HCT116 (cell line): ENCODE data around the gene BBC3. TPM values are rescaled to one million over a fixed set of nuclear protein-coding genes. Genes with fewer than 3 reads are reported as not detected.

Experiments
- ATAC-seq: fragments of 200-7000 bp; cut with Tn5 transposase; 2 replicates; pipeline ENCODE4 v1.9.1; 2020; ENCODE audit warnings: mild to moderate bottlenecking, moderate library complexity
- BruUV-seq: library from RNA; stranded (reverse); fragments of 400-500 nt; replicated peaks from 2 replicates; lab custom pipeline; 2021; lab: Mats Ljungman, UMichigan
- CTCF ChIA-PET: fragments of 300-600 bp; sonication (Branson Sonifier 250); formaldehyde crosslinking; loops from one replicate; lab custom pipeline; 2021; ENCODE audit warnings: antibody characterized with exemption; lab: Charles Lee
- POLR2A ChIA-PET: fragments of 300-600, 350-600 bp; sonication (Branson Sonifier 250); formaldehyde crosslinking; loops from one replicate; lab custom pipeline; 2021; ENCODE audit warnings: antibody characterized with exemption; lab: Charles Lee
- RAD21 ChIA-PET, 2 experiments: fragments of 300-600 bp; sonication (Branson Sonifier 250); formaldehyde crosslinking; loops; one replicate each; lab custom pipeline; 2023; ENCODE audit warnings: low total read pairs in 2 of 2; ENCODE audit not compliant: uncharacterized antibody in 2 of 2, unreplicated experiment in 2 of 2, low non-redundant PET in 1 of 2; lab: Charles Lee
- DNase-seq: peaks from one replicate; pipeline ENCODE4 v3.0.0-alpha.2; 2010; ENCODE audit warnings: low read depth, low spot score
- H2AFZ ChIP-seq: fragments of 200-600 bp; shearing (Covaris generic), sonication (generic); 2 replicates; pipeline ENCODE4 v1.6.1; 2017; ENCODE audit warnings: low read depth, mixed run types, mixed read lengths, antibody characterized with exemption, low read length; ENCODE audit not compliant: poor library complexity, severe bottlenecking
- H3K27ac ChIP-seq: 2 replicates; pipeline ENCODE4 v1.5.1; 2012; ENCODE audit warnings: low read depth, low read length
- H3K27me3 ChIP-seq: fragments of 200-600 bp; sonication (generic); 2 replicates; pipeline ENCODE4 v1.6.1; 2016; ENCODE audit warnings: mixed run types, low read length, mixed read lengths; ENCODE audit not compliant: insufficient read depth
- H3K36me3 ChIP-seq, 2 experiments: fragments of 200-500 bp in 1 of 2; fragments of 200-600 bp in 1 of 2; sonication (Bioruptor generic) in 1 of 2; sonication (generic) in 1 of 2; 2 replicates each; pipeline versions ENCODE4 v1.5.1 to v1.6.1; 2014 to 2016; ENCODE audit warnings: low read length in 2 of 2, inconsistent platforms in 1 of 2, mixed read lengths in 1 of 2, mixed run types in 1 of 2; ENCODE audit not compliant: insufficient read depth in 2 of 2, control insufficient read depth in 1 of 2
- H3K4me1 ChIP-seq, 2 experiments: fragments of 200-600 bp in 1 of 2; sonication (generic) in 1 of 2; 2 replicates each; pipeline versions ENCODE4 v1.5.1 to v1.6.1; 2012 to 2017; ENCODE audit warnings: low read length in 2 of 2, inconsistent platforms in 1 of 2, mild to moderate bottlenecking in 1 of 2, mixed read lengths in 1 of 2, mixed run types in 1 of 2, moderate library complexity in 1 of 2; ENCODE audit not compliant: insufficient read depth in 2 of 2, control insufficient read depth in 1 of 2
- H3K4me2 ChIP-seq: fragments of 200-600 bp; sonication (generic); 2 replicates; pipeline ENCODE4 v1.6.1; 2017; ENCODE audit warnings: mixed run types, low read length, mixed read lengths
- H3K4me3 ChIP-seq, 2 experiments: fragments of 200-600 bp in 1 of 2; sonication (generic) in 1 of 2; replicated peaks in 1 of 2; 2 replicates each; pipeline ENCODE4 v1.5.1; 2011 to 2016; ENCODE audit warnings: low read length in 2 of 2, control low read depth in 1 of 2, low read depth in 1 of 2, mild to moderate bottlenecking in 1 of 2, mixed read lengths in 1 of 2, mixed run types in 1 of 2
- H3K79me2 ChIP-seq: fragments of 200-600 bp; sonication (generic); 2 replicates; pipeline ENCODE4 v1.6.1; 2017; ENCODE audit warnings: mild to moderate bottlenecking, mixed run types, low read length, moderate library complexity, mixed read lengths; ENCODE audit not compliant: insufficient read depth
- H3K9ac ChIP-seq: fragments of 200-600 bp; sonication (generic); 2 replicates; pipeline ENCODE4 v1.6.1; 2016; ENCODE audit warnings: low read length, mixed read lengths
- H3K9me2 ChIP-seq: fragments of 200-600 bp; sonication (generic), shearing (Covaris generic); 2 replicates; pipeline ENCODE4 v1.6.1; 2017; ENCODE audit warnings: mixed run types, mild to moderate bottlenecking, moderate library complexity; ENCODE audit not compliant: insufficient read depth
- H3K9me3 ChIP-seq, 2 experiments: fragments of 200-500 bp in 1 of 2; fragments of 200-600 bp in 1 of 2; sonication (Bioruptor generic) in 1 of 2; sonication (generic) in 1 of 2; 2 replicates each; pipeline ENCODE4 v1.6.1; 2014 to 2017; ENCODE audit warnings: low read length in 2 of 2, mixed read lengths in 2 of 2, inconsistent platforms in 1 of 2, low read depth in 1 of 2, mild to moderate bottlenecking in 1 of 2, mixed run types in 1 of 2, moderate library complexity in 1 of 2; ENCODE audit not compliant: control insufficient read depth in 1 of 2, insufficient read depth in 1 of 2
- H4K20me1 ChIP-seq: fragments of 200-600 bp; sonication (generic), shearing (Covaris generic); 2 replicates; pipeline ENCODE4 v1.6.1; 2017; ENCODE audit warnings: mixed run types, mild to moderate bottlenecking, moderate library complexity; ENCODE audit not compliant: insufficient read depth
- FOSL1 ChIP-seq: IDR thresholded peaks from 2 replicates; pipeline ENCODE4 v1.6.1; 2012; ENCODE audit warnings: low read depth
- RAD21 ChIP-seq: IDR thresholded peaks from 2 replicates; pipeline ENCODE4 v1.6.1; 2012; ENCODE audit warnings: low read depth, mild to moderate bottlenecking
- REST ChIP-seq: IDR thresholded peaks from 2 replicates; pipeline ENCODE4 v1.6.1; 2012; ENCODE audit warnings: low read depth
- SP1 ChIP-seq: IDR thresholded peaks from 2 replicates; pipeline ENCODE4 v1.6.1; 2012; ENCODE audit warnings: low read depth
- YY1 ChIP-seq: IDR thresholded peaks from 2 replicates; pipeline ENCODE4 v1.6.1; 2011; ENCODE audit warnings: low read length, low read depth, moderate library complexity, mild to moderate bottlenecking; ENCODE audit not compliant: insufficient replicate concordance; ENCODE audit errors: extremely low read depth
- ZNF274 ChIP-seq: fragments of 200-500 bp; sonication (Bioruptor generic); IDR thresholded peaks from 2 replicates; pipeline ENCODE4 v1.6.1; 2014; ENCODE audit warnings: mild to moderate bottlenecking, low read depth, low read length, inconsistent platforms
- intact Hi-C: fragments of 100-400 bp; cut with micrococcal nuclease; formaldehyde crosslinking; loops from 2 replicates; pipeline ENCODE4 v1.10.0; 2022
- total RNA-seq: library from RNA; stranded (reverse); gene quantifications from one replicate; pipeline ENCODE4 v1.2.1, GENCODE V29; 2021; ENCODE audit not compliant: unreplicated experiment
- TF ChIP-seq, protein P1 (sequence below), 3 experiments: fragments of 200-600 bp in 1 of 3; sonication (generic) in 1 of 3; IDR thresholded peaks in 2 of 3; conservative IDR thresholded peaks in 1 of 3; 2 replicates each; pipeline ENCODE4 v1.5.1; 2012 to 2017; ENCODE audit warnings: low read depth in 2 of 3, low read length in 2 of 3, antibody characterized with exemption in 1 of 3, borderline replicate concordance in 1 of 3, control low read depth in 1 of 3, mild to moderate bottlenecking in 1 of 3, mixed read lengths in 1 of 3, mixed run types in 1 of 3, moderate library complexity in 1 of 3; ENCODE audit not compliant: insufficient read depth in 1 of 3

Gene BBC3
- total RNA-seq, 1 experiment from 2014 or later = 45.0 TPM

DNA sequence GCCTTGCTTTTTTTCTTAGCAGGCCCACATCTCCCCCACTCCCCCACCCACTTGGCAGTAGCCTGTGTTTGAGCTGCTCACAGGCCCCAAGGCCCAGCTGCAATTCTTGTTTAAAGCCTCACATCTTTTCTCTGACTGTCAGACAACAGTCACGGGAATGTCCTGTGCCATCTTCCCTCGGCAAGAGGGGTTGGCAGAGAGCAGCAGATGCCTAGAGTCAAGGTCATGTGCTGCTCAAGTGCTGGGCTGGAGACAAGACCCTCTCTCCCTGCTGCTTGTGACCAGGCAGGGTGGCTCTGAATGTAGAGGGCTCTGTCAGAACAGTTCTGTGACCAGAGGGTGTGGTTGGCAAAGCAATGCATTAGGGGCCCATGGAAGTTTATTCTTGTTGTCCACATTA is 47.4 kb downstream of the BBC3 start:
- ATAC-seq (no peak), DNase-seq (no peak)
- no peak overlapping the region for H3K4me2 ChIP-seq
- no peaks in the 10 kb centered on the region for H4K20me1 ChIP-seq
- ChIA-PET POLR2A (no interaction called here), CTCF (no interaction called here), RAD21 (no interaction called here)
- H3K9me3 ChIP-seq = no peaks in the 10 kb centered on the region
- no peaks in the 10 kb centered on the region for H3K9me2 ChIP-seq
- intact Hi-C loops = no loop called here
- no TSS peak for BruUV-seq
- TF ChIP-seq REST = no peak
- TF ChIP-seq FOSL1 = no peak
- no peak for TF ChIP-seq ZNF274
- TF ChIP-seq, protein P1, sequence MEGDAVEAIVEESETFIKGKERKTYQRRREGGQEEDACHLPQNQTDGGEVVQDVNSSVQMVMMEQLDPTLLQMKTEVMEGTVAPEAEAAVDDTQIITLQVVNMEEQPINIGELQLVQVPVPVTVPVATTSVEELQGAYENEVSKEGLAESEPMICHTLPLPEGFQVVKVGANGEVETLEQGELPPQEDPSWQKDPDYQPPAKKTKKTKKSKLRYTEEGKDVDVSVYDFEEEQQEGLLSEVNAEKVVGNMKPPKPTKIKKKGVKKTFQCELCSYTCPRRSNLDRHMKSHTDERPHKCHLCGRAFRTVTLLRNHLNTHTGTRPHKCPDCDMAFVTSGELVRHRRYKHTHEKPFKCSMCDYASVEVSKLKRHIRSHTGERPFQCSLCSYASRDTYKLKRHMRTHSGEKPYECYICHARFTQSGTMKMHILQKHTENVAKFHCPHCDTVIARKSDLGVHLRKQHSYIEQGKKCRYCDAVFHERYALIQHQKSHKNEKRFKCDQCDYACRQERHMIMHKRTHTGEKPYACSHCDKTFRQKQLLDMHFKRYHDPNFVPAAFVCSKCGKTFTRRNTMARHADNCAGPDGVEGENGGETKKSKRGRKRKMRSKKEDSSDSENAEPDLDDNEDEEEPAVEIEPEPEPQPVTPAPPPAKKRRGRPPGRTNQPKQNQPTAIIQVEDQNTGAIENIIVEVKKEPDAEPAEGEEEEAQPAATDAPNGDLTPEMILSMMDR (IDR thresholded peaks at IDR 0.05 in 2 of 3, conservative IDR thresholded peaks at IDR 0.05 in 1 of 3; ENCODE audit: borderline replicate concordance in 1 of 3, insufficient read depth in 1 of 3, low read depth in 2 of 3, low read length in 2 of 3) = no peak
- TF ChIP-seq RAD21 = no peak
- TF ChIP-seq YY1 = no peak
- TF ChIP-seq SP1 = no peak
- H3K4me3 ChIP-seq = no peak overlapping the region
- H3K27me3 ChIP-seq = no peaks in the 10 kb centered on the region
- H3K9ac ChIP-seq = no peak overlapping the region
- H3K4me1 ChIP-seq = peaks cover 52% of the 10 kb centered on the region in 2 experiments
- peaks cover 4 to 24% of the 10 kb centered on the region in 2 experiments; a peak in 3 of 4 replicates for H3K36me3 ChIP-seq
- no peak overlapping the region for H3K27ac ChIP-seq
- no peak overlapping the region for H2AFZ ChIP-seq
- peaks cover 71% of the 10 kb centered on the region for H3K79me2 ChIP-seq
